Activated CD4-positive, alpha-beta T cell treated with anti-CD3 and anti-CD28 coated beads, Interleukin-2, amount 50 U/mL, for 1 hour (primary cell): ENCODE data around the gene ACE2.
A peak's percentile ranks its signal among the peaks of the same experiment; 100 is the strongest.

Experiments used
- DNase-seq: peaks from one replicate; pipeline ENCODE4 v3.0.0-alpha.2; 2020

The ACE2 gene

GRCh38 chrX:15570145-15570544 is 30.6 kb downstream of the ACE2 start:
- no peak for DNase-seq

- DNase-seq = no peak
These were observed 32.7 kb downstream of the ACE2 start for GRCh38 chrX:15567886-15568616.

GRCh38 chrX:15567267-15567666 is 33.5 kb downstream of the ACE2 start:
- no peak for DNase-seq

GRCh38 chrX:15566244-15566643 is 34.5 kb downstream of the ACE2 start:
- no peak for DNase-seq

- peak; percentile 0 for DNase-seq
These were observed 35.7 kb downstream of the ACE2 start for GRCh38 chrX:15564981-15565579.

- DNase-seq = no peak
These were observed 37.7 kb downstream of the ACE2 start for GRCh38 chrX:15563056-15563455.

- no peak for DNase-seq
These were observed 39.8 kb downstream of the ACE2 start for GRCh38 chrX:15560924-15561323.

GRCh38 chrX:15559227-15559626 is 41.5 kb downstream of the ACE2 start:
- no peak for DNase-seq

- no peak for DNase-seq
These were observed 51.4 kb downstream of the ACE2 start for GRCh38 chrX:15549189-15550012.

GRCh38 chrX:15547356-15547755 is 53.4 kb downstream of the ACE2 start:
- no peak for DNase-seq

GRCh38 chrX:15546745-15547144 is 54.0 kb downstream of the ACE2 start:
- DNase-seq = no peak

GRCh38 chrX:15530318-15530717 is 70.4 kb downstream of the ACE2 start:
- DNase-seq = no peak

GRCh38 chrX:15529165-15529564 is 71.6 kb downstream of the ACE2 start:
- DNase-seq = no peak

- DNase-seq = no peak
These were observed 74.9 kb downstream of the ACE2 start for GRCh38 chrX:15525664-15526416.

- no peak for DNase-seq
These were observed 76.3 kb downstream of the ACE2 start for GRCh38 chrX:15524417-15524816.

- DNase-seq = no peak
These were observed 77.7 kb downstream of the ACE2 start for GRCh38 chrX:15523088-15523487.

GRCh38 chrX:15522464-15522863 is 78.3 kb downstream of the ACE2 start:
- DNase-seq = no peak

GRCh38 chrX:15515931-15516330 is 84.8 kb downstream of the ACE2 start:
- DNase-seq = no peak

GRCh38 chrX:15514279-15514678 is 86.5 kb downstream of the ACE2 start:
- DNase-seq = no peak

- DNase-seq = no peak
These were observed 88.3 kb downstream of the ACE2 start for GRCh38 chrX:15512401-15512965.

GRCh38 chrX:15511563-15511962 is 89.2 kb downstream of the ACE2 start:
- no peak for DNase-seq
